HEK293 (cell line): ENCODE results near the gene TBC1D14.

Experiments used
- HIC1 ChIP-seq: fragments of 450-650 bp; formaldehyde crosslinking; IDR thresholded peaks from 2 replicates; pipeline ENCODE4 v1.5.1; 2016; ENCODE audit warnings: missing biosample characterization, missing genetic modification characterization
- SALL2 ChIP-seq: fragments of 450-650 bp; formaldehyde crosslinking; IDR thresholded peaks from 2 replicates; pipeline ENCODE4 v1.5.0; 2017; ENCODE audit warnings: missing biosample characterization, mild to moderate bottlenecking, missing genetic modification characterization, borderline replicate concordance
- SP3 ChIP-seq: fragments of 450-650 bp; formaldehyde crosslinking; IDR thresholded peaks from 2 replicates; pipeline ENCODE4 v1.5.1; 2016; ENCODE audit warnings: missing biosample characterization, missing genetic modification characterization
- ZBTB48 ChIP-seq: fragments of 450-650 bp; formaldehyde crosslinking; IDR thresholded peaks from 2 replicates; pipeline ENCODE4 v1.5.1; 2016; ENCODE audit warnings: missing biosample characterization, missing genetic modification characterization
- ZFHX2 ChIP-seq: fragments of 450-650 bp; formaldehyde crosslinking; conservative IDR thresholded peaks from 2 replicates; pipeline ENCODE4 v1.5.1; 2016; ENCODE audit warnings: missing biosample characterization, missing genetic modification characterization
- ZNF10 ChIP-seq: fragments of 450-650 bp; formaldehyde crosslinking; IDR thresholded peaks from 2 replicates; pipeline ENCODE4 v1.5.1; 2017; ENCODE audit warnings: missing biosample characterization, missing genetic modification characterization
- ZNF18 ChIP-seq: fragments of 450-650 bp; formaldehyde crosslinking; IDR thresholded peaks from 2 replicates; pipeline ENCODE4 v1.5.1; 2016; ENCODE audit warnings: missing biosample characterization, missing genetic modification characterization
- ZNF2 ChIP-seq: fragments of 450-650 bp; formaldehyde crosslinking; IDR thresholded peaks from 2 replicates; pipeline ENCODE4 v1.5.1; 2016; ENCODE audit warnings: missing biosample characterization, missing genetic modification characterization
- ZNF202 ChIP-seq: fragments of 450-650 bp; formaldehyde crosslinking; IDR thresholded peaks from 2 replicates; pipeline ENCODE4 v1.5.1; 2016; ENCODE audit warnings: missing biosample characterization, missing genetic modification characterization, borderline replicate concordance
- ZNF23 ChIP-seq: fragments of 450-650 bp; formaldehyde crosslinking; IDR thresholded peaks from 2 replicates; pipeline ENCODE4 v1.5.1; 2016; ENCODE audit warnings: missing biosample characterization, missing genetic modification characterization, borderline replicate concordance
- ZNF280D ChIP-seq: fragments of 450-650 bp; formaldehyde crosslinking; IDR thresholded peaks from 2 replicates; pipeline ENCODE4 v1.5.1; 2016; ENCODE audit warnings: missing biosample characterization, missing genetic modification characterization
- ZNF354C ChIP-seq: fragments of 450-650 bp; formaldehyde crosslinking; IDR thresholded peaks from 2 replicates; pipeline ENCODE4 v1.5.1; 2016; ENCODE audit warnings: missing biosample characterization, missing genetic modification characterization, low read depth, borderline replicate concordance
- ZNF366 ChIP-seq: fragments of 450-650 bp; formaldehyde crosslinking; conservative IDR thresholded peaks from 2 replicates; pipeline ENCODE4 v1.5.1; 2016; ENCODE audit warnings: missing biosample characterization, missing genetic modification characterization
- ZNF37A ChIP-seq: fragments of 450-650 bp; IDR thresholded peaks from 2 replicates; pipeline ENCODE4 v1.5.1; 2018; ENCODE audit warnings: missing biosample characterization, missing genetic modification characterization
- ZNF560 ChIP-seq: fragments of 450-650 bp; formaldehyde crosslinking; IDR thresholded peaks from 2 replicates; pipeline ENCODE4 v1.5.1; 2017; ENCODE audit warnings: missing biosample characterization, missing genetic modification characterization, borderline replicate concordance
- ZSCAN16 ChIP-seq: fragments of 450-650 bp; formaldehyde crosslinking; IDR thresholded peaks from 2 replicates; pipeline ENCODE4 v1.5.1; 2016; ENCODE audit warnings: missing biosample characterization, missing genetic modification characterization
- TF ChIP-seq, protein P1 (sequence below): fragments of 450-650 bp; formaldehyde crosslinking; IDR thresholded peaks from 2 replicates; pipeline ENCODE4 v1.5.1; 2016; ENCODE audit warnings: missing biosample characterization, missing genetic modification characterization
- TF ChIP-seq, protein P2 (sequence below): fragments of 450-650 bp; formaldehyde crosslinking; IDR thresholded peaks from 2 replicates; pipeline ENCODE4 v1.5.0; 2017; ENCODE audit warnings: missing biosample characterization, missing genetic modification characterization, borderline replicate concordance
- TF ChIP-seq, protein P3 (sequence below): fragments of 450-650 bp; formaldehyde crosslinking; IDR thresholded peaks from 2 replicates; pipeline ENCODE4 v1.5.1; 2016; ENCODE audit warnings: missing biosample characterization, missing genetic modification characterization
- TF ChIP-seq, protein P4 (sequence below): fragments of 450-650 bp; formaldehyde crosslinking; IDR thresholded peaks from 2 replicates; pipeline ENCODE4 v1.5.1; 2016; ENCODE audit warnings: missing biosample characterization, missing genetic modification characterization

TBC1D14 gene

GRCh38 chr4:6917461-6918271 is 8.0 kb downstream of the TBC1D14 start (continued):
- peak; percentile 70 for TF ChIP-seq ZNF18
- TF ChIP-seq ZNF560 (tag by site-specific recombination) = no peak
- TF ChIP-seq ZFHX2 (tag by site-specific recombination) = peak; percentile 54
- no peak for TF ChIP-seq ZSCAN16 (tag by site-specific recombination)
- TF ChIP-seq, protein P1, sequence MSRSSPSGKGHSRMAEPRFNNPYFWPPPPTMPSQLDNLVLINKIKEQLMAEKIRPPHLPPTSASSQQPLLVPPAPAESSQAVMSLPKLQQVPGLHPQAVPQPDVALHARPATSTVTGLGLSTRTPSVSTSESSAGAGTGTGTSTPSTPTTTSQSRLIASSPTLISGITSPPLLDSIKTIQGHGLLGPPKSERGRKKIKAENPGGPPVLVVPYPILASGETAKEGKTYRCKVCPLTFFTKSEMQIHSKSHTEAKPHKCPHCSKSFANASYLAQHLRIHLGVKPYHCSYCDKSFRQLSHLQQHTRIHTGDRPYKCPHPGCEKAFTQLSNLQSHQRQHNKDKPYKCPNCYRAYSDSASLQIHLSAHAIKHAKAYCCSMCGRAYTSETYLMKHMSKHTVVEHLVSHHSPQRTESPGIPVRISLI (tag by site-specific recombination) = no peak
- 0 out of 2 replicates have a peak, but pooled peaks have one; percentile 48 for TF ChIP-seq ZNF366 (tag by site-specific recombination)
- TF ChIP-seq ZNF10 = no peak
- no peak for TF ChIP-seq SALL2
- no peak for TF ChIP-seq ZNF202 (tag by site-specific recombination)
- 0 out of 2 replicates have a peak, but pooled peaks have one; percentile 22 for TF ChIP-seq ZNF2 (tag by site-specific recombination)
- TF ChIP-seq HIC1 (tag by site-specific recombination) = no peak
- TF ChIP-seq, protein P2, sequence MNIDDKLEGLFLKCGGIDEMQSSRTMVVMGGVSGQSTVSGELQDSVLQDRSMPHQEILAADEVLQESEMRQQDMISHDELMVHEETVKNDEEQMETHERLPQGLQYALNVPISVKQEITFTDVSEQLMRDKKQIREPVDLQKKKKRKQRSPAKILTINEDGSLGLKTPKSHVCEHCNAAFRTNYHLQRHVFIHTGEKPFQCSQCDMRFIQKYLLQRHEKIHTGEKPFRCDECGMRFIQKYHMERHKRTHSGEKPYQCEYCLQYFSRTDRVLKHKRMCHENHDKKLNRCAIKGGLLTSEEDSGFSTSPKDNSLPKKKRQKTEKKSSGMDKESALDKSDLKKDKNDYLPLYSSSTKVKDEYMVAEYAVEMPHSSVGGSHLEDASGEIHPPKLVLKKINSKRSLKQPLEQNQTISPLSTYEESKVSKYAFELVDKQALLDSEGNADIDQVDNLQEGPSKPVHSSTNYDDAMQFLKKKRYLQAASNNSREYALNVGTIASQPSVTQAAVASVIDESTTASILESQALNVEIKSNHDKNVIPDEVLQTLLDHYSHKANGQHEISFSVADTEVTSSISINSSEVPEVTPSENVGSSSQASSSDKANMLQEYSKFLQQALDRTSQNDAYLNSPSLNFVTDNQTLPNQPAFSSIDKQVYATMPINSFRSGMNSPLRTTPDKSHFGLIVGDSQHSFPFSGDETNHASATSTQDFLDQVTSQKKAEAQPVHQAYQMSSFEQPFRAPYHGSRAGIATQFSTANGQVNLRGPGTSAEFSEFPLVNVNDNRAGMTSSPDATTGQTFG (tag by site-specific recombination) = no peak
- TF ChIP-seq, protein P3, sequence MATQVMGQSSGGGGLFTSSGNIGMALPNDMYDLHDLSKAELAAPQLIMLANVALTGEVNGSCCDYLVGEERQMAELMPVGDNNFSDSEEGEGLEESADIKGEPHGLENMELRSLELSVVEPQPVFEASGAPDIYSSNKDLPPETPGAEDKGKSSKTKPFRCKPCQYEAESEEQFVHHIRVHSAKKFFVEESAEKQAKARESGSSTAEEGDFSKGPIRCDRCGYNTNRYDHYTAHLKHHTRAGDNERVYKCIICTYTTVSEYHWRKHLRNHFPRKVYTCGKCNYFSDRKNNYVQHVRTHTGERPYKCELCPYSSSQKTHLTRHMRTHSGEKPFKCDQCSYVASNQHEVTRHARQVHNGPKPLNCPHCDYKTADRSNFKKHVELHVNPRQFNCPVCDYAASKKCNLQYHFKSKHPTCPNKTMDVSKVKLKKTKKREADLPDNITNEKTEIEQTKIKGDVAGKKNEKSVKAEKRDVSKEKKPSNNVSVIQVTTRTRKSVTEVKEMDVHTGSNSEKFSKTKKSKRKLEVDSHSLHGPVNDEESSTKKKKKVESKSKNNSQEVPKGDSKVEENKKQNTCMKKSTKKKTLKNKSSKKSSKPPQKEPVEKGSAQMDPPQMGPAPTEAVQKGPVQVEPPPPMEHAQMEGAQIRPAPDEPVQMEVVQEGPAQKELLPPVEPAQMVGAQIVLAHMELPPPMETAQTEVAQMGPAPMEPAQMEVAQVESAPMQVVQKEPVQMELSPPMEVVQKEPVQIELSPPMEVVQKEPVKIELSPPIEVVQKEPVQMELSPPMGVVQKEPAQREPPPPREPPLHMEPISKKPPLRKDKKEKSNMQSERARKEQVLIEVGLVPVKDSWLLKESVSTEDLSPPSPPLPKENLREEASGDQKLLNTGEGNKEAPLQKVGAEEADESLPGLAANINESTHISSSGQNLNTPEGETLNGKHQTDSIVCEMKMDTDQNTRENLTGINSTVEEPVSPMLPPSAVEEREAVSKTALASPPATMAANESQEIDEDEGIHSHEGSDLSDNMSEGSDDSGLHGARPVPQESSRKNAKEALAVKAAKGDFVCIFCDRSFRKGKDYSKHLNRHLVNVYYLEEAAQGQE = no peak
- TF ChIP-seq ZNF280D (tag by site-specific recombination) = no peak
- TF ChIP-seq ZBTB48 (tag by site-specific recombination) = no peak
- no peak for TF ChIP-seq ZNF37A
- no peak for TF ChIP-seq ZNF23 (tag by site-specific recombination)
- no peak for TF ChIP-seq SP3 (tag by site-specific recombination)
- TF ChIP-seq, protein P4, sequence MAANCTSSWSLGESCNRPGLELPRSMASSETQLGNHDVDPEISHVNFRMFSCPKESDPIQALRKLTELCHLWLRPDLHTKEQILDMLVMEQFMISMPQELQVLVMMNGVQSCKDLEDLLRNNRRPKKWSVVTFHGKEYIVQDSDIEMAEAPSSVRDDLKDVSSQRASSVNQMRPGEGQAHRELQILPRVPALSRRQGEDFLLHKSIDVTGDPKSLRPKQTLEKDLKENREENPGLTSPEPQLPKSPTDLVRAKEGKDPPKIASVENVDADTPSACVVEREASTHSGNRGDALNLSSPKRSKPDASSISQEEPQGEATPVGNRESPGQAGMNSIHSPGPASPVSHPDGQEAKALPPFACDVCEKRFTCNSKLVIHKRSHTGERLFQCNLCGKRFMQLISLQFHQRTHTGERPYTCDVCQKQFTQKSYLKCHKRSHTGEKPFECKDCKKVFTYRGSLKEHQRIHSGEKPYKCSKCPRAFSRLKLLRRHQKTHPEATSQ = no peak
- TF ChIP-seq ZNF354C (tag by site-specific recombination) = no peak
